HG02970 (cell line): ENCODE results near the gene TIMM10B.
"Not testable (repeated sequence)": the region's sequence is repeated elsewhere in the genome, so short reads cannot be mapped to it uniquely, and the experiment has no call there.

Experiments
- ATAC-seq: cut with Tn5 transposase; IDR thresholded peaks from one replicate; pipeline ENCODE4 v1.9.1; 2021; ENCODE audit warnings: mild to moderate bottlenecking, moderate library complexity, moderate number of reproducible peaks; ENCODE audit not compliant: unreplicated experiment, low FRiP score

Gene TIMM10B

DNA sequence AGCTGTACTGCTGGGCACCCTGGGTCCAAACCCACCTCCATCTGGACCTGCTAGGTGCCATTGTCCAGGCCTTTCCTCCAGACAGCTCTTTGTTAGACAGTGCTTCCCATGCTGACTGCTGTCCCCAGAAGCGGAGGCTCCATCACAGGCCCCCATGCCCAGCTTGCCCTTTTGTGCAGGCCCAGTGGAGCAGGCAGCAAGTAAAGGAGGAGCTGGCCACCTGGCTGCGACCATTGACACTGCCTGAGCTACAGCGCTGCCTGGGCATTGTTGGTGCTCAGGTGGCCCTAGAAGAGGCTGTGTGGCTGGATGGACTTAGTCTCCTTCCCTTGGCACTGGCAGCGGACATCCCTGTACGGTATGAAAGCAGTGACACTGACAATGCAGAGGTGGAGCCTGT lies 17.2 kb downstream of the TIMM10B start:
- no peak for ATAC-seq

DNA sequence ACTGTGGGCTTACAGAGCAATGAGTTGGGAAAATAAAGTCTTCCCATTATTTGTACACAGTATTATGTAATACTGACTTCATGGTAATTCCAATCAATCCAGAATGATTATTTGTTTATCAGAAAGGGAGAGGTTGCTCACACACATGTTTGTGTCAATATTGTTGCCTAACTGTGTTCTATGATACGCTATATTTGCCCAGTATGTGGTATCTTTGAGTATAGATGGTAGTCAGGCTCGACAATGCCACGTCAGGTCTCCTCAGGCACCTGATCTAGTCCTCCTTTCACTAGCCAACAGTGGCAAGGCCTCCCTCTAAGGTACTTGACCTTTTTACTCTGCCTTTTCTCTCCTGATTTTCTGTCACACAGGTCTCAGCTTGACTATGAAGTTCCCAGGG lies 21.1 kb downstream of the TIMM10B start:
- no peak for ATAC-seq

DNA sequence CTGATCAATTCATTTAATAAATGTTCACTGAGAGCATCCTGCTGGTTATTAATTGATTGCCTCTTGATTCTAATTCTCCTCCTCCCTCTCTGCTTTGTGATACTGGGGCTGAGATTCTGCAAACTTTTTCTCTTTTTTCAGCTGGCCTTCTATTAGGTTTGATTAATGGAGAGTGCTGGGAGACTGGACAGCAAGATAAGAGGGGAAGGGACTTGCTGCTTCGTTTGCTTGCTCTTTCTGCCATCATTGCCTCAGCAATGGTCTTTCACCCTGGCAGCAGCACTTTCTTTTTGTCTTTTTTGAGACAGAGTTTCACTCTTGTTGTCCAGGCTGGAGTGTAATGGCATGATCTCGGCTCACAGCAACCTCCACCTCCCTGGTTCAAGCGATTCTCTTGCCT lies 22.9 kb downstream of the TIMM10B start:
- no peak for ATAC-seq

DNA sequence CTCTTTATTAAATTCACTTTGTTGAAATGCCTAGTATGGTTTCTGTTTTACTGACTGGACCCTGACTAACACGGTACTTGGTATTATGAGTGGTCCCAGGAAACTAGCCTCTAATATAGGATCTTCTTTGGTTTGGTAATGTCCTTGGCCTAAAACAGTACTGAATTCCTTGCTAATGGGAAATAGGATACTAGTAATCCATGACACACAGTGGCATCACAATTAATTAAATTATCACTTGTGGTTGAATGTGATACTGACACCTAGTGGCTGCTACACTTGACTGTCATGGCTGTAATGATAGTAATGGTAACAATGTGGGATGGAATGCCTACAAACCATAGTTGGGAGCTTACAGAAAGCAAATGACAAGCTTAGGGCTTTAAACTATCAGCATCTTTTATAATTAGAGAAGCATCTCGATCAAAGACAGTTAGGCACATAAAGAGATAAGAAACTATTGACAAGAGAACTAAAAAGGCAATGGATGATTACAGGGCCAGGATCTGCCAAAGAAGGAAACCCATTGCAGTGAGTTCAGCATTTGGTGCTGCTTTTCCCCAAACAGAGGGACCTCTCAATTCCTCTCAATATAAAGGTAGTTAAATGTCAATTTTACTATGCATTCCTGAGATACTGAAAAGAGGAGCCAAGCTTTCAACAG lies 24.4 kb downstream of the TIMM10B start:
- no peak for ATAC-seq

DNA sequence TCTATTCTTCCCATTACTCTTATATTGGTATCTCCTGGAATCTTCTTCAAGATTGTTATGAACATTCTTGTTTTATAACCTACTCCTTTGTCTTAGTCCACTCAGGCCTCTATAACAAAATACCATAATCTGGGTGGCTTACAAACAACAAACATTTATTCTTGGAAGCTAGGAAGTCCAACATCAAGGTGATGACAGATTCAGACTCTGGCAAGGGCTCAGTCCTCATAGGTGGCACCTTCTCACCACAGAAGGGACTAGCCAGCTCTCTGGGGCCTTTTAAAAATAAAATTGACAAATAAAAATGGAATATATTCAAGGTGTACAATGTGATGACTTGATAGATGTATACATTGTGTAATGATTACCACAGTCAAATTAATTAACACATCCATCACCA lies 35.6 kb downstream of the TIMM10B start:
- ATAC-seq: no peak

DNA sequence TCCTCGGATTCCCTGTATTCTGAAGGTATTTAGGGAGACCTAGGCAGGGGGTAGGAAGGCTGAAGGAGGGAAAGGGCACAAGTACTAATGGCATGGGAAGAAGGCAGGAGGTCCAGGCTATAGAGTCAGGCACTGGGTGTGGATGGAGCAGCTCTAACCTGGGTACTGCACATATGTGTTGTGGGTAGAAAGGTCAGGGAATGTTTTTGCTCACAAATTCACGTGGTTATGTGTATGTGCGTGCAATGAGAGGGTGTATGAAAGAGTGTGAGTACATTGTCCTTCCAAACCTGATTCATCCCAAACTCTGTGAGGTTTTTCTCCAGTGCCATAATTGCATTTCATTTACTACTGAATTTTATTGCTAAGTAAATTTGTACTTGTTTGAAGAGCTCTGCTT lies 39.0 kb downstream of the TIMM10B start:
- ATAC-seq: no peak

DNA sequence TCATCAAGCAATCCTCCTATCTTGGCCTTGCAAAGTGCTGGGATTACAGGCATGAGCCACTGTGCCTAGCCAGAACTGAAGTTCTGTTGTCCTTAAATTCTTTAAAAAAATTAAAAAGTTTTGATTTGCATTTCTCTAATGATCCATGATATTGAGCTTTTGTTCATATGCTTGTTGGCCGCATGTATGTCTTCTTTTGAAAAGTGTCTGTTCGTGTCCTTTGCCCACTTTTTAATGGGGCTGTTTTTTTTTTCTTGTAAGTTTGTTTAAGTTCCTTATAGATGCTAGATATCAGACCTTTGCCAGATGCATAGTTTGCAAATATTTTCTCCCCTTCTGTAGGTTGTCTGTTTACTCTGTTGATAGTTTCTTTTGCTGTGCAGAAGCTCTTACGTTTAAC lies 40.6 kb downstream of the TIMM10B start:
- not testable (repeated sequence) for ATAC-seq

DNA sequence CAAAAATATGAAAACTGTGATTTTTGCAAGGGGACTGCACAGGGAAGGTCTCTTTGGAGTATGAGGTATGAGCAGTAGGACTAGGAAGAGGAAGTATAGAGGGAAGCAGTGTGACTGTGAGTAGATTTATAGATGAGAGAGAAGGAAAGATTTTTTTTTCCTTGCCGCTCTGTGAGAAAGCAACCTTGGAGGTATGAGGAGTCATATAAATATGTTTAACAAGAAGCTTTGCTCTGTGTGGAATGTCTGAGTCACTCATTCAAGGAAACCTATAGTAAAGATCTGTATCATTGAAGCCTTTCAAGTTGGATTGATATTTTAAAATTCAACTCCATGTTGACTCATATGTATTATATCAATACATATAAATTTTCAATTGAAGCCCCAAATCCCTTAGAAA lies 42.0 kb downstream of the TIMM10B start:
- ATAC-seq: no peak

DNA sequence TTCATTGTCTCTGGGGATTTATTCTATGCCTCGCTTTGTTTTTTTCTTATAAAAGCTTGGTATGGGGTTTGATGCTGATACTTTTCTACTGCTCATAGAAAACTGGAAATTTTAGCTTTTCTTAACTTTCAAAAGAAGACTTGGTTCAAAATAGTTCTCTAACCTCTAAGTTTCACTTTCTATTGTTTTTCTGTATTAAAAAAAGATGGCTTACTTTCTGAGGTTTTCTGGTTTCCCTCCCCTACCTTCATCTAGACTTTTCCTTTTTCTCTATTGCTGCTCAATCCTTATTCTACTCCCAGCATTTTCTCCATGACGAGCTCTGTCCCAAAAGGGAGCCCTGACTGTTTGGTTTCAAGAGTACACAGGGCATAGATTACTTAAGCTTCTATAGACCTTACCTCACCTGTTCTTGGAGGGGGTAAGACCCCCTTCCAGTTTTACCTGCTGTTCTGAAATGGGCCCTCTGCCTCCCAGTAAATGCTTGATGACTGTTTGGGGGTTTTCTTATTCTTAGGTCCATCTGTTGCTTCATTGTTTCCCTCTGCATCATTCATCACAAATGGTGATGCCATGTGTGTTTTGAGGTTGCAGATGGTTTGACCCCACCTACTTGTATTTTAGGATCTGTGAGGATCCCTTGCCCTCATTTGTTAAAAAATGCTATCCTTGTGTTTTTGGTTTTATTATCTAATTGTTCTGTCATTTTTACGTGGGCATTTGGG lies 45.3 kb downstream of the TIMM10B start:
- no peak for ATAC-seq

DNA sequence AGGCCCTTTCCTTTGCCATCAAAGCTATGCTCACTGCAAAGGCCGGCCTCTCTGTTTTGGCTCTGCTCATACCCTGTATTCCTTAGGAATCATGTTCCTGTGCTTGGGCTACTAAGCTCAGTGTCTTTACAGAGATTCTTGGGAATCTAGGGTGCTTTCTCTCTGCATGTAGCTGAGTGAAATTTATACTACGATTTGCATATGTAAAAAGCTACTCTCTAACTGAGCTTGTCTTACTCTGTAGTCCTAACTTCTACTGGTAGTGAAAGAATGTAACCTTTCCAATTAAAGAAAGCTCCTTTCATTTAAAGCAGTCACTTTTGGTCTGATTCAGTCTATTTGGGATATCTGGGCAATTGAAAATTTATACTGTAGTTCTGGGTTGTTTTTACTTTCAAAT lies 48.0 kb downstream of the TIMM10B start:
- no peak for ATAC-seq

DNA sequence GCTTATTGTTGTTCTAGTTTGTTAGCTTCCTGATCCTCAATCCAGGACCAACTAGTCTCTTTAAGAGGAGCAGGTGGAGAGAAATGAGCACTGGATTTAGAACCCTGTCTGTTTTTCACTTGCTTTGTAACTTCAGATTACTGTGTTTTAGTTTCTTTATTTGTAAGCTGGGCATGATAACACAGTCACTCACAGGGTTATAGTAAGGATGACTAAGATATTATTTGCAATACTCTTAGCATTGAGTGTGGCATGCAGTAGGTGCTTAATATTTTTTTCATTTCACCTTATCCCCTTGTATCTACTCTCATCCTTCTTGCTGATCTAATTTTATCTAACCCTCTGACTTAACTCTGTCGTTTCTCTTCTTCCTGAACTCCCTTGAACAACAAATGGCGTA lies 49.5 kb downstream of the TIMM10B start:
- ATAC-seq: no peak

DNA sequence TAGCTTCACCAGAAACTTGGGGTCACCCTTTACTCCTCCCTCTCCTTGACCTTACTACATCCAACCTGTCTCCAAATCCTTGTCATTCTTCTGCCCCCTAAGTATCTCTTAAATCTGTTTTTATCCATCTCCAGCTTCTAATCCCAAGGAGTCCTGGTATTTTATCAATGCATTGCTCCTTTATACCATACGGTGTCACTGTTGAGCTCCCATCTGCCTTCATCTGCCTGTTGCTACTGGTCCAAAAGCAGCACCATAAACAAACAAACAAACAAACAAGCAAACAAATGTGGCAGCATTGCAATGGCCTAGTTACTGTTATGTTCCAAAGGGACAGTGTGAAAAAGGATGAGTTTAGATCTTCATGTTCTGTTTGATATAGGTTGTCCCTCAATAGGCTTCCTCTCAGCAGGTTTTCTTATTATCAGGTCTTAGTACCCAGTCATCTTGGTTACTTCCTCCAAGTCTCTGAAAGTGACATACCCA lies 50.0 kb downstream of the TIMM10B start:
- no peak for ATAC-seq
